Measurements from ENCODE around the gene CATSPERZ. TPM values are rescaled to one million over a fixed set of nuclear protein-coding genes. Genes with fewer than 3 reads are reported as not detected.

The CATSPERZ gene
- total and polyA plus RNA-seq, 2 donors (not counting 3 experiments of a cell fraction or from before 2014, with no cell fraction given): 0.11 TPM; not detected in 1

GRCh38 chr11:64289002-64289564, 11.1 kb upstream of the CATSPERZ start:
- no TSS peak for BruUV-seq (replicated peaks)
- FAIRE-seq (no peak), DNase-seq (ENCODE audit: low read depth, low spot score) (no peak)
- no peak overlapping the region for H3K4me3 ChIP-seq (replicated peaks in 1 of 3; ENCODE audit: insufficient read depth in 1 of 3, low read depth in 1 of 3, low read length in 3 of 3)
- H3K27me3 ChIP-seq (ENCODE audit: control insufficient read depth in 2 of 2, insufficient read depth in 2 of 2, low read length in 2 of 2): peaks cover 27 to 40% of the 10 kb centered on the region in 2 experiments
- H3K27ac ChIP-seq (ENCODE audit: insufficient read depth, low read depth, low read length): no peak overlapping the region
- H3K4me1 ChIP-seq (ENCODE audit: control insufficient read depth, extremely low read depth, insufficient read depth, low read length): peaks cover 6% of the 10 kb centered on the region
- no peaks in the 10 kb centered on the region for H4K20me1 ChIP-seq (replicated peaks; ENCODE audit: control insufficient read depth, extremely low read depth, insufficient read depth, low read length)
- ChIA-PET CTCF (interaction anchor here (2.9 to 4.5 kb wide), 2 partner anchors 12 to 16 kb away, joined by 17 to 23 read pairs; partner anchors contain the start of gene ESRRA), POLR2A (no interaction called here)
- dilution Hi-C loops (cut with MboI; ENCODE audit: extremely low pct_ligation_motif_present, low sequenced_read_pairs) (no loop called here), intact Hi-C loops (cut with micrococcal nuclease) (loop anchor here (5.0 kb wide), 1 partner anchor 102 kb away; the partner anchor contains the start of gene STIP1)
- H2AFZ ChIP-seq (ENCODE audit: low read depth, low read length): no peak overlapping the region
- H3K9ac ChIP-seq (replicated peaks; ENCODE audit: extremely low read depth, insufficient read depth, low read length): no peak overlapping the region
- no peaks in the 10 kb centered on the region for H3K9me3 ChIP-seq (replicated peaks; ENCODE audit: control insufficient read depth, insufficient read depth, low read length)
- H3K4me2 ChIP-seq (ENCODE audit: insufficient read depth, low read length): no peak overlapping the region
- H3K36me3 ChIP-seq (ENCODE audit: control insufficient read depth in 2 of 2, extremely low read depth in 1 of 2, insufficient read depth in 2 of 2, low read length in 2 of 2): no peaks in the 10 kb centered on the region
- no peaks in the 10 kb centered on the region for H3K79me2 ChIP-seq (ENCODE audit: control insufficient read depth, insufficient read depth, low read length)
- no peaks in the 10 kb centered on the region for H3K9me1 ChIP-seq (replicated peaks; ENCODE audit: control insufficient read depth, extremely low read depth, insufficient read depth, low read length)
- TF ChIP-seq CTCF (IDR thresholded peaks at IDR 0.05; ENCODE audit: extremely low read depth in 1 of 2, insufficient read depth in 1 of 2, low read depth in 1 of 2, low read length in 2 of 2): no peak
- no peak for TF ChIP-seq POLR2AphosphoS5 (IDR thresholded peaks at IDR 0.05; ENCODE audit: insufficient read depth, low read depth, low read length)
- TF ChIP-seq FOS (IDR thresholded peaks at IDR 0.05; ENCODE audit: borderline replicate concordance, insufficient read depth, low read length): no peak
- TF ChIP-seq POLR2A (IDR thresholded peaks at IDR 0.05; ENCODE audit: low read depth, low read length): no peak
- TF ChIP-seq EZH2 (IDR thresholded peaks at IDR 0.05; ENCODE audit: borderline replicate concordance, low read depth, low read length, severe bottlenecking): no peak
- no peak for TF ChIP-seq GATA2 (IDR thresholded peaks at IDR 0.05; ENCODE audit: insufficient read depth, insufficient read length, low read depth, low read length)
- no peak for TF ChIP-seq MYC (IDR thresholded peaks at IDR 0.05; ENCODE audit: low read depth, low read length)
- no peak for TF ChIP-seq JUN (IDR thresholded peaks at IDR 0.05; ENCODE audit: borderline replicate concordance, insufficient read depth, insufficient read length, low read depth)
- no peak for TF ChIP-seq MAX (IDR thresholded peaks at IDR 0.05; ENCODE audit: insufficient read depth, insufficient read length)

Data from endothelial cell of umbilical vein (primary cell).